ENCODE data around the gene GLB1L2.

GLB1L2 gene

GRCh38 chr11:134337051-134337450 is 5.3 kb downstream of the GLB1L2 start:
- DNase-seq (ENCODE audit: low read depth) = no peak
- no peak overlapping the region for H3K4me3 ChIP-seq (ENCODE audit: low read length)
- TF ChIP-seq, protein P1, sequence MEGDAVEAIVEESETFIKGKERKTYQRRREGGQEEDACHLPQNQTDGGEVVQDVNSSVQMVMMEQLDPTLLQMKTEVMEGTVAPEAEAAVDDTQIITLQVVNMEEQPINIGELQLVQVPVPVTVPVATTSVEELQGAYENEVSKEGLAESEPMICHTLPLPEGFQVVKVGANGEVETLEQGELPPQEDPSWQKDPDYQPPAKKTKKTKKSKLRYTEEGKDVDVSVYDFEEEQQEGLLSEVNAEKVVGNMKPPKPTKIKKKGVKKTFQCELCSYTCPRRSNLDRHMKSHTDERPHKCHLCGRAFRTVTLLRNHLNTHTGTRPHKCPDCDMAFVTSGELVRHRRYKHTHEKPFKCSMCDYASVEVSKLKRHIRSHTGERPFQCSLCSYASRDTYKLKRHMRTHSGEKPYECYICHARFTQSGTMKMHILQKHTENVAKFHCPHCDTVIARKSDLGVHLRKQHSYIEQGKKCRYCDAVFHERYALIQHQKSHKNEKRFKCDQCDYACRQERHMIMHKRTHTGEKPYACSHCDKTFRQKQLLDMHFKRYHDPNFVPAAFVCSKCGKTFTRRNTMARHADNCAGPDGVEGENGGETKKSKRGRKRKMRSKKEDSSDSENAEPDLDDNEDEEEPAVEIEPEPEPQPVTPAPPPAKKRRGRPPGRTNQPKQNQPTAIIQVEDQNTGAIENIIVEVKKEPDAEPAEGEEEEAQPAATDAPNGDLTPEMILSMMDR (conservative IDR thresholded peaks at IDR 0.05; ENCODE audit: low read length) = no peak

DNA sequence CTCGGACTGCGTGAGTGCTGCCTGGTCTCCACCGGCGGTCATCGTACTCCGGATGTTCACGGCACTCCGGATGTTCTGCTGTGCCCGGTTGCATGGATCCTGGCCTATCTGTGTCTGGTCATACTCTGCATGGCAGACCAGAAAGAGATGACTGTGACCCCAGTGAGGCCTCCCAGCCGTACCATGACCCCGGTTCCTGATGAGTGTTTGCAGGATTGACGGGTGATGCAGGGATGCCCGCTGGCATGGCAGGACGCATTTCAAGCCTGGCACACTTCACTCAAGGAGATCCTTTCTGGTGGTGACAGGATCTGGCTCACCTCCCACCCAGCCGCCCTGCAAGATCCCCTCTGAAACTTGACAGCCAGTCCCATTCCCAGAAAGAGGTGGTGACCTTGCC is 6.3 kb downstream of the GLB1L2 start:
- no peak for DNase-seq (ENCODE audit: low read depth)
- no peak overlapping the region for H3K4me3 ChIP-seq (ENCODE audit: low read length)
- TF ChIP-seq, protein P1 (conservative IDR thresholded peaks at IDR 0.05; ENCODE audit: low read length) = no peak

DNA sequence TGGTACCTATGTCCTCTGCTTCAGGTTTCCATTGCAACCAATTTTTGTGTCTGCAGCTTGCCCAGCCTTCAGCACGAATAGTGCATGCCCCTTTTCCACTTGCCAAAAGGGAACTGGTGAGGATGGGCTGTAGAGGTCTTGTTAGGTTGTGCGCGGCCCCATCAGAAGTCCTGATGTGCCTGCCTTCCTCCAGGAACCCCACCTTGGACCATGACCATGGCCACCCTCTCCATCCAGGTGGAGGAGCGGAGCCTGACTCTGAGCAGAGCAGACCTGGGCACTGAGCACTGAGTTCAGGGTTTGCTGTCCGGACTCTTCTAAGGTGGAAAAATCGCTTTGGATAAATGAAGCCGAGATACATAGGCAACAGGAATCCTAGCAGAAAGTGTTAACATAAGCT is 6.9 kb downstream of the GLB1L2 start:
- H3K4me3 ChIP-seq (ENCODE audit: low read length) = no peak overlapping the region
- DNase-seq (ENCODE audit: low read depth) = no peak

GRCh38 chr11:134339756-134340155 is 8.0 kb downstream of the GLB1L2 start:
- H3K4me3 ChIP-seq (ENCODE audit: low read length) = no peak overlapping the region
- DNase-seq (ENCODE audit: low read depth) = no peak
- TF ChIP-seq, protein P1 (conservative IDR thresholded peaks at IDR 0.05; ENCODE audit: low read length) = no peak

More for the DNA sequence above, 6.9 kb downstream of the GLB1L2 start:
- TF ChIP-seq, protein P1 (conservative IDR thresholded peaks at IDR 0.05; ENCODE audit: low read length) = no peak

- H3K4me3 ChIP-seq (ENCODE audit: low read length) = no peak overlapping the region
- TF ChIP-seq, protein P1 (conservative IDR thresholded peaks at IDR 0.05; ENCODE audit: low read length) = no peak
- DNase-seq (ENCODE audit: low read depth) = no peak
Observed at GRCh38 chr11:134340354-134340964, 8.7 kb downstream of the GLB1L2 start.

- TF ChIP-seq, protein P1 (conservative IDR thresholded peaks at IDR 0.05; ENCODE audit: low read length) = no peak
- H3K4me3 ChIP-seq (ENCODE audit: low read length) = no peak overlapping the region
- no peak for DNase-seq (ENCODE audit: low read depth)
Observed at GRCh38 chr11:134341805-134342571, 10.2 kb downstream of the GLB1L2 start.

Measured in AG10803 (cell line).